Tibial nerve (tissue), 3 donors: ENCODE results near the gene DGCR6L.

Experiments used
- CTCF ChIP-seq, 5 experiments: fragments of 200-600 bp in 3 of 5; fragments of 450-650 bp in 2 of 5; sonication (generic) in 3 of 5; IDR thresholded peaks; one replicate each; pipeline ENCODE4 v1.5.1; 2016 to 2019; ENCODE audit warnings: antibody characterized with exemption in 5 of 5, mild to moderate bottlenecking in 3 of 5, moderate library complexity in 2 of 5
- POLR2A ChIP-seq, 2 donors: fragments of 450-650 bp; IDR thresholded peaks; one replicate each; pipeline ENCODE4 v1.6.1; 2017; ENCODE audit warnings: antibody characterized with exemption in 2 of 2, mild to moderate bottlenecking in 2 of 2, moderate library complexity in 2 of 2

GRCh38 chr22:20267441-20268278 is 52.2 kb downstream of the DGCR6L start:
- TF ChIP-seq CTCF (IDR thresholded peaks at IDR 0.05) (no peak), POLR2A (IDR thresholded peaks at IDR 0.05) (no peak)
